HG03439 (cell line): Measurements from ENCODE around the gene KCTD11.
"Not testable (repeated sequence)": the region's sequence is repeated elsewhere in the genome, so short reads cannot be mapped to it uniquely, and the experiment has no call there.

Experiments used
- ATAC-seq: cut with Tn5 transposase; IDR thresholded peaks from one replicate; pipeline ENCODE4 v1.9.1; 2021; ENCODE audit warnings: mild to moderate bottlenecking, moderate library complexity; ENCODE audit not compliant: unreplicated experiment

KCTD11 gene

GRCh38 chr17:7322520-7323194 lies 29.3 kb upstream of the KCTD11 start:
- no peak for ATAC-seq

- no peak for ATAC-seq
Measured at GRCh38 chr17:7323731-7324437, 28.1 kb upstream of the KCTD11 start.

GRCh38 chr17:7324438-7324779 lies 27.6 kb upstream of the KCTD11 start:
- no peak for ATAC-seq

DNA sequence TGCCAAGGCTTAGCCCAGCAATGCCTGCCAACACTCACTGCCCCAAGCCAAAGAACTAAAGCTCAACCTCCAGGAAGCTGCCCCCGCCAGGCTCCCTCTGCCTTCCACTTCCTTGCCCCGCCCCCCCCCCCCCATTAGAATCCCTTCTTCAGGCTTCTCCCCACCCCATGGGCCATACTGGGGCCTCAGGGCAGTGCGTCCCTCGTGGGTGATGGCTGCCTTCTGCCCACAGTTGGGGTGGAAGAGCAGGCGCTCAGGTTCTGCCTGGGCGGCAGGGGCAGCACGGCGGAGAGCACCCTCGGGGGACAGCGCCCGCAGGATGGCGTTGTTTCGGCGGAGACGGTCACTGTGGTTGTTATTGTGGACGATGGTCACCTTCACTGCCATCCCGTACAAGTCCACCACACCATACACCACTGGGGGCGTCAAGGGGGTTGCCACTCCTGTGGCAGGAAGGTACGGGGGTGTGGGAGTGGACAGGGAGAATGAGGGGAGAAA lies 26.9 kb upstream of the KCTD11 start:
- no peak for ATAC-seq

GRCh38 chr17:7326186-7326585 lies 25.8 kb upstream of the KCTD11 start:
- ATAC-seq = no peak

GRCh38 chr17:7327056-7327455 lies 24.9 kb upstream of the KCTD11 start:
- no peak for ATAC-seq

DNA sequence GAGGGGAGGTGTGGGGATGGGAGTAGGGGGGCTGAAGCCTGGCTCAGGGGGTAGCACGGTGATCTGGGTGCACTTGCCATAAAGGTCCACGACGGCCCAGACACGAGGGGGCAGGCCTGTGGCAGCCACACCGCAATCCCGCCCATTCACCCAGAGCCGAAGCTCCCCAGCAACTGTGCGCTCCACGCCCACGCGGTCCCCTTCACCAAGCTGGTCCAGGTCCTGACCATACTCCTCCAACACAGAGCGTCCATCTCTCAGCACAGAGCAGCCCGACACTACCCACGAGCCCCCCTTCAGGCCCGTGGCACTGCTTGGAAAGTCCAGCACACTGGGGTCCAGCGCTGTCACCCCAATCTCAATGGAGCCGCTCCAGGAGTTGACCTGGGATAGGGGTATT lies 24.5 kb upstream of the KCTD11 start:
- no peak for ATAC-seq

GRCh38 chr17:7328009-7328408 lies 24.0 kb upstream of the KCTD11 start:
- ATAC-seq = no peak

- peak; percentile 3 for ATAC-seq
Measured at GRCh38 chr17:7328840-7329373, 23.1 kb upstream of the KCTD11 start, which contains the start of gene NEURL4. Gene NEURL4, minus strand, starts transcription at chr17:7329335. Its CDS starts 23 bp downstream, at chr17:7329312.

DNA sequence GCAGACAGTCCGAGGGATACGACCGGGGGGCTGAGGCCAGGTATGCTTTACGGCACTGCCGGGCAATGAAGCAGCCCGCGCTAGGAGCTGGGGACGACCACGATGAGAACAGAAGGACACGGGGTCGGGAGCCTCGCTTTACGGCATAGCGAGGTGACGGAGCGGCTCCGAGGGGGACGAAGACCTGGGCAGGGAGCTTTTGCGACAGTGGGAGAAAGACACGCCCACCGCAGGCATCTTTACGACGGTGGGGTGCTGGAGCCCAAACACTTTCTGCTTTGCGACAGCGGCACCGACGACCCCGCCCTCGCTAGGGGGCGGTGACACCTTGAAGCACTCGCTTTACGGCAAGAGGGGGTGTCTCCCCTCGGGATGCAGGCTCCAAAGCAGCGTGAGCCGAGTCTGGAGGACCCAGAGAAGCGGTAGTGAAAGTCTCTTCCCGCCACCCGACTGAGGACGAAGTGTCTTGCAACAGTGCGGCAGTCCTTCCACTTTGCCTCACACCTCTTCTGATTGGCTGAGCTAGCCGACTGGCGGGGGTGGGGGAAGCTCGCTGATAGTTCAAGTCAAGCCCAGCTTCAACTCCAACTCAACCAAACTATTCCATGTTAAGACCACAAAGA lies 22.5 kb upstream of the KCTD11 start:
- peak; percentile 61 for ATAC-seq

GRCh38 chr17:7329997-7330637 lies 21.8 kb upstream of the KCTD11 start:
- peak; percentile 43 for ATAC-seq

- ATAC-seq = no peak
Measured at GRCh38 chr17:7330638-7331015, 21.3 kb upstream of the KCTD11 start.

GRCh38 chr17:7332111-7332510 lies 19.9 kb upstream of the KCTD11 start:
- ATAC-seq = no peak

DNA sequence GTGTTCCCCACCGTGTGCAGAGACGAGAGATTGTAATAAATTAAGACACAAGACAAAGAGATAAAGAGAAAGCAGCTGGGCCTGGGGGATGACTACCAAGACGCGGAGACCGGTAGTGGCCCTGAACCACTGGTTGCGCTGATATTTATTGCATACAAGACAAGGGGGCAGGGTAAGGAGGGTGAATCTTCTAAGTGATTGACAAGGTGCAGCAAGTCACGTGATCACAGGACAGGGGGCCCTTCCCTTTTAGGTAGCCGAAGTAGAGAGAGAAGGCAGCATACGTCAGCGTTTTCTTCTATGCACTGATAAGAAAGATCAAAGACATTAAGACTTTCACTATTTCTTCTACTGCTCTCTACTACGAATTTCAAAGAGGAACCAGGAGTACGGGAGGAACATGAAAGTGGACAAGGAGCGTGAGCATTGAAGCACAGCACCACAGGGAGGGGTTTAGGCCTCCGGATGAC lies 19.3 kb upstream of the KCTD11 start:
- not testable (repeated sequence) for ATAC-seq

GRCh38 chr17:7334938-7335538 lies 16.9 kb upstream of the KCTD11 start:
- ATAC-seq = no peak

DNA sequence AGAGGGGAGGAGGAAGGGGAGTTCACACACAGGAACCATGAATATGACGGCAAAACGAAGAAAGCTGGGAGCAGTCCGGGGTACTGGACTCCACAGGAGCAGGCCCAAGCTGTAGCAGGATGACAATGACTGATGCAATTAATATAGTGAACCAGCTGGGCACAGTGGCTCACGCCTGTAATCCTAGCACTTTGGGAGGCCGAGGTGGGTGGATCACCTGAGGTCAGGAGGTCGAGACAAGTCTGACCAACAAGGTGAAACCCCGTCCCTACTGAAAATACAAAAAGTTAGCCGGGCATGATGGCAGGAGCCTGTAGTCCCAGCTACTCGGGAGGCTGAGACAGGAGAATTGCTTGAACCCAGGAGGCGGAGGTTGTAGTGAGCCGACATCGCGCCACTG lies 16.2 kb upstream of the KCTD11 start:
- ATAC-seq = not testable (repeated sequence)

GRCh38 chr17:7336240-7337175 lies 15.5 kb upstream of the KCTD11 start, which contains the start of gene ACAP1:
Gene ACAP1, plus strand, starts transcription at chr17:7336529. Its CDS starts 206 bp downstream, at chr17:7336735.
- ATAC-seq = peak; percentile 50

- not testable (repeated sequence) for ATAC-seq
Measured at GRCh38 chr17:7337600-7337999, 14.4 kb upstream of the KCTD11 start.

DNA sequence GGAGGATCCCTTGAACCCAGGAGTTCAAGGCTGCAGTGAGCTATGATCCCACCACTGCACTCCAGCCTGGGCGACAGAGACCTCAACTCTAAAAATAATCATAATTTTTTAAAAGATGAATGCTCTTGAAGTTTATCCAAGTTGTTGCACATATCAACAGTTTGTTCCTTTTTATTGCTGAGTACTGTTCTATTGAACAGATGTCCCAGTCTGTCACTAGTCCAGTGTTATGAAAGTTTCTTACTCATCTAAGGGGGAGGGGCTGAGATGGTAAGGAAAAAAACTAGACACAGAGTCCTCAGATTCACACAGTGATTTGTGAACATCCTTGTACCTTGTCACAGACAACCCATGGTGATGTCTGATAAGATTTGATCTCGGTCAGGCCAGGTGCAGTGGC lies 11.8 kb upstream of the KCTD11 start:
- ATAC-seq = no peak
